GM18517 (cell line): Measurements from ENCODE around the gene CLDN1.

ENCODE experiments used
- ATAC-seq: cut with Tn5 transposase; IDR thresholded peaks from one replicate; pipeline ENCODE4 v1.9.1; 2021; ENCODE audit warnings: mild to moderate bottlenecking, moderate library complexity; ENCODE audit not compliant: unreplicated experiment

Gene CLDN1

GRCh38 chr3:190333961-190334360 lies 11.7 kb upstream of the CLDN1 start:
- no peak for ATAC-seq

GRCh38 chr3:190330936-190331734 lies 8.9 kb upstream of the CLDN1 start:
- ATAC-seq = no peak

DNA sequence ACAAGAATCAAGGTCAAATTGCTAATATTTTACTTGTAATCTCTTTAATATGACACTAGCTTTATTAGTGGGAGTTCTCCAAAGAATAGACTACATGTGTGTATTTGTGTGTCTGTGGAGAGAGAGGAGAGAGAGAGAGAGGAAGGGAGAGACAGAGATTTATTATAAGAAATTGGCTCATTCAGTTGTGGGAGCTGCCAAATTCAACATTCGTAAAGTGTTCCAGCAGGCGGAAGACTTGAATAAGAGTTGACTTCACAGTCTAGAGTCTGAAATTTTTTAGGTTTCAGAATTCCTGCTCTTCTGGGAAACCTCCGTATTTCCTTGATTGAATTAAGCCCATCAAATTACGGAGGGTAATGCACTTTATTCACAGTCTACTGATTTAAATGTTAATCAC lies 4.7 kb upstream of the CLDN1 start:
- no peak for ATAC-seq

- ATAC-seq = no peak
Measured at GRCh38 chr3:190326361-190326760, 4.1 kb upstream of the CLDN1 start.

DNA sequence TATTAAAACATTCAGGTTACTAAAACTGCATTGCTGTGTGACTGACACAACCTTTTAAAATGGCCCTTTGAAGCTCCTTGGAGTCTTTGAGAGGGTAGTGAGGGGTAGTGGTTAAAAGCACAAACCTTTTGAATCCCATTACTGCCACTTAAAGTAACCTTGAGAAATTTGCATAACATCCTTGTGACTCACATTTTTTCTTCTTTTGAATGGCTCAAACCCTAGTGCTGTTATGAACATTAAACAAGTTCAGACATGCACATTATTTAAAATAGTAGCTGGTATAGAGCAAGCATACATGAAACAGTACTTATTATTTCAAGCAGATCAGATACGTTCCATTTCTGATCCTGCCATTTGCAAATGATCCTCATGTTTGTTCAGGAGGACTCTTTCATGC lies 3.7 kb upstream of the CLDN1 start:
- ATAC-seq = no peak

DNA sequence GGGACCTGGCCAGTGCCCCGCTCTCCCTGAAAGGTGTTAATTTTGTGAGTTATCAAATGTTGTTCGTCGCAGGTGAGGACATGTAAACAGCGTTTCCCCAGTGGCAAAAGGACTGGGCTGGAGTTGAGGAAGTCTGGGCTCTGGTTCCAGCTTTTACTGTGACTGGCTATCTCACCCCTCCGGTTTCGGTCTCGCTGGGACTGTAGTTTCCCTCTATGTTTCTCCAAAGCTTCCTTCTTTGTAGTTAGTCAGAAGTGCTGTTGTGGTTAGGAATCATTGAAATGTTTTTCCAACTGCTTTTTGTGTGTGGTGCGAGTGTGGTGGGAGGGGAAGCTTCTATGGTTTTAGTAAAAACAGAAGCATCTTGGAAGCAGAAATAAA lies 990 bp upstream of the CLDN1 start:
- no peak for ATAC-seq

DNA sequence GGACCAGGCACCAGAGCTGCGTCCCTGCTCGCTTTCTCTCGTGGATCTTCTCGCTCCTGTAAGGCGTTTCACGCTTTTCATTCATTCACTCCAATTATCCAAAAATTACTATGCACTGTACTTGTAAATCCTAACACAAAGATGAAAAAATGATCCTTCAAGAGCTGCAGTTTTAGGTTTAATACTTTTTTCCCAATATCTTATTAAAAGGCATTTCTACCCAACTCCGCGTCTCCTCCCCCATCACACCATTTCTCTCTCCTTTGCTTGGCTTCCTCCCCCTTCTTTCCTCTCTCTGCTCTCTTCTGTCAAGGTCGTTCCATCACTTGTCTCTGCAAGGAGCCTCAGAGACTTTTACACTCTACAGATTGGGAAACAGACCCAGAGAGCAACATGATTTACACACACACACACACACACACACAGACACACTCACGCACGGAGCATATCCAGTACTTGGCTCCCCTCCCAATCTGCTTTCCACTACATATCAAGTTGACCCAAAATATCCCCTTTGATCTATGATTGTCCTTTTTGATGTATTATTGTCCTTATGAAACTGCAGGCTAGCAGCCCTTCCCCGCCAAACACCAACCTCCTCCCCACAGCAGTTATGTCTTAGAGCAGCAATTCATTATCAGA lies 479 bp upstream of the CLDN1 start:
- ATAC-seq = no peak

DNA sequence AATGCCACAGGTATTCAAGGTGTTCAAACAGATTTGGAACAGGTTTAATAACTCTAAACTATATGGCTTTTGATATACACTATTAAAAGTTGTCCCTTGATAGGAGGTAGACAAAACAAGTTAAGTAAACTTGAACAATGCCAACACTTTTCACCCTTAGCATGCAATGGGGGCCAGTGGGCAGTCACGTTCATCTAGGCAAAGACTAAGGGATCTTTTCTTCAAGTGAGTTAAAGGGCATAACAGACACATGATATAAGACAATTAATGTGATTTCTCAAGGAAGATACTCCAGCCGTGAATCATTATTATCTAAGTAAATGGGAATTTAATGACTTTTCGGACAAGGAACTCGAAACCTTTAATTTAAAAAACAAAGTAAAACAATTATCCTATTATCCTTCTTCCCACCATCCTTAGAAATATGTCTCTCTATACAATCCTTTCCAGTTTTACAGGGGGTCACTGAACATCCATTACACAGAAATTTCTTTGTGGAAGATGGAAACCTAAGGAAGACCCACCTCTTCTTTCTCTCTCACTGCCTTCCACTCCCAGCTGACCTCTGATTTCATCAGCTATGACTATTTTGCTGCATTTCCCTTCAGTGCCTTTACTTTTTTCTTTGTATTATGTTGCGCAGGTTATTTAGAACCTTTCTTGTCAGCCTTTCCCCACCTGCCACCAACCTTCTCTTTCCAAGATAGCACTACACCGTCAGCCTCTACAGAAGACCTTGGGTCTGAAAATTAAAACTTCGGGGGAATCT lies 1.5 kb downstream of the CLDN1 start:
- ATAC-seq = no peak

- no peak for ATAC-seq
Measured at GRCh38 chr3:190319660-190320059, 2.6 kb downstream of the CLDN1 start.

DNA sequence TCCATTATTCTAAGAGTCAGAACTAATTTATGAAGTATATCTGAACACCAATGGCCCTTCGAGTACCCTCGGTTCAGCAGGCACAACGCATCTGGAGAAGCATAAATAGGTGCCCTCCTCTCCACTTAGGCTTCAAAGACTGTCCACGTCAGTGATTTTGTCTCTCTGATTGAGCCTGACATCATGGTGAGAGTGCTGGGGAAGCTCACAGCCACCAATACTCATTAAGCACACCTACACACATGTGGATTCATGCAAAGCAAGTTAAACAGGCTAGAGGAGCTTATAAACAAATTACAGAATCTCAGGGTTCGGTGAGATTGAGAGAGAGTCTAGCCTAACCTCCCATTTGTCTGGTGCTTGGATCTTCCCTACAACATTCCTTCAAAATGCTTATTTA lies 3.6 kb downstream of the CLDN1 start:
- no peak for ATAC-seq

- ATAC-seq = no peak
Measured at GRCh38 chr3:190314741-190315140, 7.5 kb downstream of the CLDN1 start.

DNA sequence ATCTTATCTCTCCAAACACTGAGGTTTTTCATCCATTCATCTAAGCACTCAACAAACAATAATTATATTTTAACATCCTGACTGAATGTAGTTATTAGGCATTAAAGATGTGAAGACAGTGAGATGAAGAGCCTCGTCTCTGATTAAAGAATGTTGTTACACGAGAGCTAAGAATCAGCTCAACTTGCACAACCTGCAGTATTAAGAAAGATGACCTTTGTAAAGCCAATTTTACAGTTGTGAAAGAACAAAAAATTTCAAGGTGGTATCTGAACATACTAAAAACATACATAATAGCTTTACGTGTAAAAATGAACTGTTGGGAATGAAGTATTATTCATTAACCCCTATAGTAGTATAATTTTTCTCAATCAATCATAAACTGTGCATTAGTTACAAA lies 12.8 kb downstream of the CLDN1 start:
- ATAC-seq = no peak

DNA sequence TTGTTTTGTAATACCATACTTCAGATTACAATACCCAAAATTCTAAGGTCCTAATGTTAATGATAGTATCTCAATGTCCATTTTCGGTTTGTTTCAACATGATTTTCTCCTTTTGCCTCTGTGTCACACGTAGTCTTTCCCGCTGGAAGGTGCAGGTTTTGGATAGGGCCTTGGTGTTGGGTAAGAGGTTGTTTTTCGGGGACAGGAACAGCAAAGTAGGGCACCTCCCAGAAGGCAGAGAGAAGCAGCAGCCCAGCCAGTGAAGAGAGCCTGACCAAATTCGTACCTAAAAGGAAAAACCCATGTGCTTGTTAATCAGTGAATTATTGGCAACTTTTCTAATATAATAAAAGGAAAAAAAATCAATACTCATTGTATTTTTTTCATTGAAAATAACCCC lies 14.1 kb downstream of the CLDN1 start:
- ATAC-seq = no peak

GRCh38 chr3:190307164-190307545 lies 15.1 kb downstream of the CLDN1 start:
- no peak for ATAC-seq

- no peak for ATAC-seq
Measured at GRCh38 chr3:190306513-190307163, 15.6 kb downstream of the CLDN1 start.

DNA sequence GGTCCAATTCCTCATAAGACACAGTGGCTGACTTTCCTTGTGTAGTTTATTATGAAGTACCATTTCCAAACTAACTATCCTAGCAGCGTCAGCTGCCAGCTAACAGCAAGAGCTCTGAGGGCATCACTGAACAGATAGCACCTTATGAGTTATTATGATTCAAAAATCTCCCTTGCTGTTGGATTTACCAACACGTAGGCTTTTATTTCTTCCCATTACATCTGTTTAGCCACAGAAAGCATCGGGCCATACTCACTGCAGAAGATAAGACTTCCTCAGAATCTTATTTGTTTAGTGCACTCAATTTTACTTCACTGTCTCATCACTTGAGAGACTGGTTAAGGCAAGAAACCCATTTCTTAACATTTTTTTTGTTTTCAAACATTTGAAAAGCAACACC lies 16.2 kb downstream of the CLDN1 start:
- ATAC-seq = no peak

DNA sequence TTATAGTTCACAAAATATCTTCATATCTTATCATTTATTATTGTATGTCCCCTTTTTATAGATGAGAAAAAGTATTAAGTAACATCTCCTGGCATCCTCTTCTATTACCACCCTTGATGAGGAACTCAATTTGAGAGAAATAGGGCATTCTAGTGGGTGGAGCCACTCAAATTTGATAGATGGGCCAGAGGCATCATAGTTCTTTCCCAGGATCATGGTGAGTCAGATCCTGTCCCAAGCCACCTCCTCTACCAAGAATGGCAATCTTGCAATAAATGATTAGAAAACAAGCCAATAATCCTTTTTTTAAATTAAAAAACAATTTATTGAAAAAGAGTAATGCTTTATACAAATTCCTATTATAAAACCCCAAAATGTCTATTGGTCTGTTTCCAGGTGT lies 16.8 kb downstream of the CLDN1 start:
- ATAC-seq = no peak

DNA sequence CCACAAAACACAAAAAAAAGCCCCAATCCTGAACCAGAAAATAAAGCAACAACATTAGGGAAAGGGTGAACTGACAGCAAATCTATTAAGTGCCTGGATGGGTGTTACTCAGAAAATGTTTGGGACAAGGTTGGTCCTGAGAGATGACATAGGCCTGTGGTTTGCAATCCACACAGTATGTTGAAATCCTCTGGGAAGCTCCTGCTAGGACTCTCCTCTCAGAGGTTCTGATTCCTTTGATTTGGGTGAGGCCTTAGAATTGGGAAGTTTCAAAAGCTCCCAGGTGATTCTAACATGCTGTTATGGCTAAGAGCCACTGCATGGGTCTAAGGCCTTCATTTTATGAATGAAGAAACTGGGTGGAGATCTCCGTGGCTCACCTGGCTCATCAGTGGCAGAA lies 18.4 kb downstream of the CLDN1 start:
- ATAC-seq = no peak

- no peak for ATAC-seq
Measured at GRCh38 chr3:190302212-190302867, 19.9 kb downstream of the CLDN1 start.

DNA sequence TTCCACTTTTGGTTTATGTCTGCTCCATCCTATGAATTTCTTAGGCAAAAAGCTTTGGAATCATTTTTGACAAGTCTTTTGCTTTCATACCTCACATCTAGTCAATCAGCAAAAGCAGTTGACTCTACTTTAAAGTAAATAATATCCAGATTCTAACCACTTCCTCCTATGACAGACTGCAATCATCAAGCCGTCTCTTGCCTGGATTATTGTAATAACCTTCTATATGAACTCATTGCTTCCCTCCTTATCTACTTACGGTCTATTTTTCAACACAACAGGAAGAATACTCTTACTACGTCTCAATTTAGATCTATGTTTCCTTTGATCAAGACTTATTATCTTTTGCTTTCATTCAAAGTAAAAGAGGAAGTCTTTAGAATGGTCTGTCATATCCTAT lies 20.7 kb downstream of the CLDN1 start:
- no peak for ATAC-seq

DNA sequence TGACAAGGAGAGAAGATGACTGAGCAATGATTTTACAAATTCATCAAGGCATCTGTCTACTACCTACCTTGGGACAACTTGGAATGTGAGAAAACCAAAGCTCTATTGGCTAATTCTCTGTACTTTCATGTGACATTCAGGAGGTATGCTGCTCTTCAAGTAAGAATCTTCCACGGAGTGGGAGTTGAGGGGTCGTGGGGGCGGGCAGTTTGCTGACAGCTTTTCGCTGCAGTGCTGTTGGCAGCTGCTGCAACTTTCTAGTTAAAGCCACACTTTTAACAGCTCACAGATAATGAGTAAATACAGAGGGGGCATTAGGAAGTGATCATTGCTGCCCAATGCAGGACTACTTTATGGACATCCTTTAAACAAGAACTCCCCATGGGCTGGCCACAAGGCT lies 22.3 kb downstream of the CLDN1 start:
- no peak for ATAC-seq
